ENCODE measurements around the gene PDLIM1.

DNA sequence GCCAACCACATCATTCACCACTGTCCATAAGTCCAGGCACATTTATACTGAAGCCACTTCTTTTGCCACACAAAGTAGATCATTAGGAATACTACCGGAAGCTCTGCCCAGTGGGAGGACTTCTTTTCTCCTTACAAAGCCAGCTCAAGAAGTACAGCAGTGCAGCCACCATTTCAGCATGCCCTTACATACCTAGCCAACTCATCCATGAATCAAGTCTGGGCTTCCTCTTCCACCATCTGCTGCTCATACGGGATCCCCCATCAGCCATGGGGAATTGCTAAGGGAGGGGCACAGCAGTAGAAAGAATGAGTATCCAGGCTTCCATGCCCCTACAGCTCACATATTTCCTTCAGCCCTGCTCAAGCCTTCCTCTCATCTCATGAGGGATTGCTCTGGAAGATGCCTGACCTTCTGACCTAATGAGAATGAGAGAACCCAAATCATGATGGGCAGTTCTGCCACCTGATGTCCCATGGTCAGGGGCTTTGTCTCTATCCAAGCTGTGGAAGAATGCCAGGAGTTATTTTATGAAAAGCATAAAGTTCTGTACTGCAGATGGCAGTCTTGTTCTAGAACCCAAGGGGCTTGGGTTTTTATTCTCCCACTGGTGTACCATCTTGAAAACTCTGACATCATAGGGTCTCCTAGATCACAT is 57.3 kb downstream of the PDLIM1 start:
- TF ChIP-seq, protein P1, sequence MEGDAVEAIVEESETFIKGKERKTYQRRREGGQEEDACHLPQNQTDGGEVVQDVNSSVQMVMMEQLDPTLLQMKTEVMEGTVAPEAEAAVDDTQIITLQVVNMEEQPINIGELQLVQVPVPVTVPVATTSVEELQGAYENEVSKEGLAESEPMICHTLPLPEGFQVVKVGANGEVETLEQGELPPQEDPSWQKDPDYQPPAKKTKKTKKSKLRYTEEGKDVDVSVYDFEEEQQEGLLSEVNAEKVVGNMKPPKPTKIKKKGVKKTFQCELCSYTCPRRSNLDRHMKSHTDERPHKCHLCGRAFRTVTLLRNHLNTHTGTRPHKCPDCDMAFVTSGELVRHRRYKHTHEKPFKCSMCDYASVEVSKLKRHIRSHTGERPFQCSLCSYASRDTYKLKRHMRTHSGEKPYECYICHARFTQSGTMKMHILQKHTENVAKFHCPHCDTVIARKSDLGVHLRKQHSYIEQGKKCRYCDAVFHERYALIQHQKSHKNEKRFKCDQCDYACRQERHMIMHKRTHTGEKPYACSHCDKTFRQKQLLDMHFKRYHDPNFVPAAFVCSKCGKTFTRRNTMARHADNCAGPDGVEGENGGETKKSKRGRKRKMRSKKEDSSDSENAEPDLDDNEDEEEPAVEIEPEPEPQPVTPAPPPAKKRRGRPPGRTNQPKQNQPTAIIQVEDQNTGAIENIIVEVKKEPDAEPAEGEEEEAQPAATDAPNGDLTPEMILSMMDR (IDR thresholded peaks at IDR 0.05 in 8 of 11, conservative IDR thresholded peaks at IDR 0.05 in 3 of 11) = no peak
- TF ChIP-seq POLR2A (IDR thresholded peaks at IDR 0.05) (no peak), POLR2AphosphoS5 (IDR thresholded peaks at IDR 0.05) (no peak)
